Lower leg skin (tissue), 4 donors: ENCODE data around the gene NR3C2. TPM values are rescaled to one million over a fixed set of nuclear protein-coding genes. Genes with fewer than 3 reads are reported as not detected.
"Not testable (repeated sequence)": the region's sequence is repeated elsewhere in the genome, so short reads cannot be mapped to it uniquely, and the experiment has no call there.

Experiments
- DNase-seq, 2 donors: peaks; one replicate each; pipeline ENCODE4 v3.0.0-alpha.2; 2019; ENCODE audit warnings: low spot score in 2 of 2
- H3K4me3 ChIP-seq: fragments of 200-600 bp; sonication (generic); 2 replicates; pipeline ENCODE4 v1.5.1; 2017; ENCODE audit warnings: mild to moderate bottlenecking, low read depth; ENCODE audit not compliant: poor library complexity, severe bottlenecking
- CTCF ChIP-seq, 3 donors: fragments of 450-650 bp; IDR thresholded peaks; one replicate each; pipeline ENCODE4 v1.5.1; 2016; ENCODE audit warnings: antibody characterized with exemption in 3 of 3, mild to moderate bottlenecking in 3 of 3, moderate library complexity in 2 of 3
- POLR2A ChIP-seq, 2 donors: fragments of 450-650 bp; IDR thresholded peaks; one replicate each; pipeline ENCODE4 v1.6.1; 2016 to 2017; ENCODE audit warnings: antibody characterized with exemption in 2 of 2, mild to moderate bottlenecking in 1 of 2, moderate library complexity in 1 of 2
- WGBS, 2 donors: methylation state at CpG; one replicate each; pipeline ENCODE4 v1.1.5; 2018; 5-methylcytosine and 5-hydroxymethylcytosine counted together
- intact Hi-C: fragments of 100-400 bp; cut with DNase I; formaldehyde crosslinking; loops from one replicate; pipeline ENCODE4 v1.15.0; 2023; ENCODE audit warnings: low total_unique reads
- total RNA-seq, 4 donors: library from RNA; depleted of rRNA; stranded (reverse); fragments of >200 nt; gene quantifications; one replicate each; pipeline ENCODE4 v1.1.0, GENCODE V29; 2016

Gene NR3C2
- total RNA-seq, 4 donors from 2014 or later, result 9.7 to 21.3 (median 10.6) TPM

- DNase-seq, result no peak
- WGBS, 2 donors, result 94 to 95% methylated on average over 11 of the region's 11 CpGs
- intact Hi-C loops, result no loop called here
- no peak for TF ChIP-seq POLR2A (IDR thresholded peaks at IDR 0.05)
- TF ChIP-seq CTCF (IDR thresholded peaks at IDR 0.05), result no peak
- no peak overlapping the region for H3K4me3 ChIP-seq
These were observed 349.7 kb downstream of the NR3C2 start for GRCh38 chr4:148092316-148093014.

- no peak overlapping the region for H3K4me3 ChIP-seq
- WGBS, 2 donors, result 64 to 84% methylated on average over 4 of the region's 4 CpGs
- DNase-seq, result no peak
- no peak for TF ChIP-seq POLR2A (IDR thresholded peaks at IDR 0.05)
- no peak for TF ChIP-seq CTCF (IDR thresholded peaks at IDR 0.05)
- intact Hi-C loops, result no loop called here
These were observed 350.3 kb downstream of the NR3C2 start for GRCh38 chr4:148091896-148092295.

DNA sequence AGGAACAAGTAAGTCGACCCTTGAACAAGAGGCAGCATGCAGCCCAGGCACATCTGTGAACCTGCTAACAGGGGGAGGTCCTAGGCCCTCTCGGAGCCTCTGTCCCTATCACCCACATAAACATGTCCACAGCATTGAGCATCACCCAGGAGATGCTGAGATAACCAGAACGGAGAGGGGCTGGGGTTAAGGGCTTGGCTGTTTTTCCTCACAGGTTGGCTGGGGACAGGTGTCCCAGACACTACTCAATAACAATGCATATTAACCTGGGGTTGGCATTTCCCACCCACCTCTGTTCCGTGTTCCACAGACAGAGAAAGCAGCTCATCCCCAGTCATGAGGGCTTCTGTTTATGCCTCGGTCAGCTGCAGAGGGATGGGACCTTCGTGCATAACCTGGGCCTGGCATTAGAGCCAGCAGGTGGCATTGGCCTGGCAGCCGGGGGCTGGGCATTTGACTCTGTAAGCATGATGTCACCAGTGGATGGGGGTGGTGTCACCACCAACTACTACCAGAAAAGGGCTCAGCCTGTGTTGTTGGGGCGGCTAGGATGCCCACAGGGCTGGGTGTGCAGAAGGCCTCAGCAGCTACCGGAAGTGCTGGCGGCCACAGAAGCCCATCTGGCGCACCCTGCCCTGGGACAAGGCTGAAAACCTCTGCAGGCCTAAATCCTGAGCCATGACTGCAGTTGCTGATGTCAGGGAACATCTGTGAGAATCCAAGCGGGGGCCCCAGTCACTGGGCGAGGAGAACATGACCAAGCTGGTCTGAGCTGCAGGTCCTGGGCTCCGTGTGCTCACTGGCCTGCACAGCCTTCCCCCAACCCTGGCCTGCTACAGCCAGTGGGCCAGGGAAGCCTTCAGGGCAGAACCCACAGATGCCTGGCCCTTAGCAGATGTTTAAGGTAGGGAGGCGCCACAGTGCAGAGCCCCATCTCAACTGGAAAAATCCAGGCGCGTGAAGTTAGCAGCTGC, 351.4 kb downstream of the NR3C2 start:
- TF ChIP-seq CTCF (IDR thresholded peaks at IDR 0.05) (no peak), POLR2A (IDR thresholded peaks at IDR 0.05) (no peak)
- WGBS, 2 donors, result 94 to 95% methylated on average over 12 to 15 of the region's 17 CpGs
- intact Hi-C loops, result no loop called here
- DNase-seq, result peak in 1 of 2 donors; percentile 45
- H3K4me3 ChIP-seq, result no peak overlapping the region

GRCh38 chr4:148090029-148090428, 352.2 kb downstream of the NR3C2 start:
- peak in 1 of 2 donors; percentile 76 for DNase-seq
- whole genome bisulfite sequencing, 2 donors, result 94% methylated on average over 6 of the region's 6 CpGs
- no peak overlapping the region for H3K4me3 ChIP-seq
- intact Hi-C loops, result no loop called here
- TF ChIP-seq CTCF (IDR thresholded peaks at IDR 0.05), result no peak
- TF ChIP-seq POLR2A (IDR thresholded peaks at IDR 0.05), result no peak

DNA sequence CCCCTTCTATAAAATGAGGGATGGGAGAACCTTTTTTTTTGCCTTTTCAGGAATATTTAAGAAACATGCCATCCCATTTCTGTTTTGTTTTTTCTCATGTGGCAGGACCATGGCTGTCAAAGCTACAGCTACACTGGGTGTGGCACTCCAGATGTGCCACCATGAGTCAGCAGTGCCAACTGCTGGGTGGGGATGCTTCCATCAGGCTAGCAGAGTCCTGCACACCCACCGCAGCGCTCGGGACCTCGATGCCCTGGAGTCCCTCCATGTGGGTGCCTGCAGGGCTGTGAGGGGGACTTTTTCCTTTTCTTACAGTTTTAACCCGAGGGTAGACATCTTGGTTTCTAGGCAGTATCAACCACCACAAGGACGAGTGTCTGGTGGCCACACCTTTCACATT, 352.6 kb downstream of the NR3C2 start:
- no peak for DNase-seq
- intact Hi-C loops, result no loop called here
- no peak overlapping the region for H3K4me3 ChIP-seq
- TF ChIP-seq CTCF (IDR thresholded peaks at IDR 0.05) (no peak), POLR2A (IDR thresholded peaks at IDR 0.05) (no peak)
- 64 to 69% methylated on average over 6 of the region's 6 CpGs for WGBS, 2 donors

- intact Hi-C loops, H3K4me3 ChIP-seq: not testable (repeated sequence)
- 83 to 98% methylated on average over 4 of the region's 4 CpGs for WGBS, 2 donors
- peak in 1 of 2 donors; percentile 62 for DNase-seq
These were observed 359.1 kb downstream of the NR3C2 start for GRCh38 chr4:148083073-148083472.
